Testis (tissue), 2 donors: ENCODE results near the gene IL5RA.

Source experiments
- CTCF ChIP-seq, 3 experiments: fragments of 450-650 bp in 2 of 3; fragments of 200-600 bp in 1 of 3; sonication (generic) in 1 of 3; IDR thresholded peaks; one replicate each; pipeline ENCODE4 v1.5.1; 2016 to 2019; ENCODE audit warnings: antibody characterized with exemption in 3 of 3, mild to moderate bottlenecking in 2 of 3, moderate library complexity in 1 of 3
- POLR2A ChIP-seq: fragments of 450-650 bp; IDR thresholded peaks from one replicate; pipeline ENCODE4 v1.6.1; 2017; ENCODE audit warnings: antibody characterized with exemption, mild to moderate bottlenecking, moderate library complexity

GRCh38 chr3:3066910-3067309, 43.3 kb downstream of the IL5RA start:
- no peak for TF ChIP-seq CTCF (IDR thresholded peaks at IDR 0.05)
- TF ChIP-seq POLR2A: no peak
